HFFc6 (cell line): ENCODE data around the gene ROPN1. TPM values are rescaled to one million over a fixed set of nuclear protein-coding genes. Genes with fewer than 3 reads are reported as not detected.

Experiments used
- DNase-seq: peaks from one replicate; pipeline ENCODE4 v3.0.0-alpha.2; 2018
- H3K27ac Mint-ChIP-seq: 2 replicates; pipeline ENCODE4 v1.8.0; 2020; ENCODE audit warnings: mild to moderate bottlenecking, mixed read lengths
- H3K27me3 Mint-ChIP-seq: 2 replicates; pipeline ENCODE4 v1.8.0; 2021; ENCODE audit warnings: mild to moderate bottlenecking, moderate library complexity, mixed read lengths; ENCODE audit not compliant: insufficient read depth
- H3K36me3 Mint-ChIP-seq: 2 replicates; pipeline ENCODE4 v1.8.0; 2021; ENCODE audit warnings: low read depth, mixed read lengths
- H3K4me1 Mint-ChIP-seq: 2 replicates; pipeline ENCODE4 v1.8.0; 2020; ENCODE audit warnings: low read depth, mixed read lengths
- H3K4me3 Mint-ChIP-seq: 2 replicates; pipeline ENCODE4 v1.8.0; 2020; ENCODE audit warnings: mild to moderate bottlenecking, moderate library complexity, mixed read lengths
- H3K9me3 Mint-ChIP-seq: 2 replicates; pipeline ENCODE4 v1.8.0; 2020; ENCODE audit warnings: mild to moderate bottlenecking, mixed read lengths
- CTCF ChIP-seq: fragments of 200-600 bp; sonication (generic); IDR thresholded peaks from 2 replicates; pipeline ENCODE4 v1.5.0; 2021; ENCODE audit warnings: antibody characterized with exemption, mild to moderate bottlenecking
- total RNA-seq, 6 experiments: library from RNA; stranded (reverse); fragmentation: NEBNext Ultra II Directional; extraction: Animal tissue kit (Norgen Biotek cat#: 25700); gene quantifications; 2 replicates in 1 of 6; 3 replicates in 5 of 6; pipeline ENCODE4 v1.2.3, GENCODE V29; 2021

ROPN1 gene
- total RNA-seq, 6 experiments from 2014 or later: not detected

GRCh38 chr3:123949641-123950040, 42.3 kb downstream of the ROPN1 start:
- Mint-ChIP-seq H3K4me1 (peaks cover 51% of the 10 kb centered on the region), H3K36me3 (peaks cover 65% of the 10 kb centered on the region), H3K4me3 (peak overlapping the region; percentile 53), H3K27ac (peak overlapping the region; percentile 72), H3K9me3 (no peaks in the 10 kb centered on the region), H3K27me3 (no peaks in the 10 kb centered on the region; the same call in 1 of the 2 replicates)
- TF ChIP-seq CTCF: no peak
- peak; percentile 86 for DNase-seq

- Mint-ChIP-seq H3K36me3 (peaks cover 70% of the 10 kb centered on the region), H3K4me1 (peaks cover 57% of the 10 kb centered on the region), H3K9me3 (no peaks in the 10 kb centered on the region), H3K4me3 (no peak overlapping the region; the same call in 1 of the 2 replicates), H3K27me3 (no peaks in the 10 kb centered on the region; the same call in 1 of the 2 replicates), H3K27ac (0 out of 2 replicates have a peak overlapping the region, but pooled peaks have one; percentile 72)
- TF ChIP-seq CTCF: no peak
- no peak for DNase-seq
Observed at GRCh38 chr3:123948449-123948848, 43.5 kb downstream of the ROPN1 start.

GRCh38 chr3:123947482-123947881, 44.4 kb downstream of the ROPN1 start:
- Mint-ChIP-seq H3K4me1 (peaks cover 56% of the 10 kb centered on the region), H3K9me3 (no peaks in the 10 kb centered on the region), H3K4me3 (no peak overlapping the region), H3K27me3 (no peaks in the 10 kb centered on the region; the same call in 1 of the 2 replicates), H3K27ac (no peak overlapping the region), H3K36me3 (peaks cover 65% of the 10 kb centered on the region)
- no peak for TF ChIP-seq CTCF
- no peak for DNase-seq

- Mint-ChIP-seq H3K4me3 (no peak overlapping the region), H3K27me3 (no peaks in the 10 kb centered on the region), H3K4me1 (peaks cover 26% of the 10 kb centered on the region), H3K36me3 (peaks cover 40% of the 10 kb centered on the region), H3K27ac (no peak overlapping the region), H3K9me3 (no peaks in the 10 kb centered on the region)
- TF ChIP-seq CTCF: 0 out of 2 replicates have a peak, but pooled peaks have one; percentile 4
- DNase-seq: no peak
Observed at GRCh38 chr3:123941542-123941941, 50.4 kb downstream of the ROPN1 start.

- peak overlapping the region; percentile 0; the same call in 1 of the 2 replicates for H3K27ac Mint-ChIP-seq
- H3K4me1 Mint-ChIP-seq: peaks cover 30% of the 10 kb centered on the region
- no peak overlapping the region for H3K4me3 Mint-ChIP-seq
- peak; percentile 72 for TF ChIP-seq CTCF
- H3K9me3 Mint-ChIP-seq: no peaks in the 10 kb centered on the region
- peak; percentile 16 for DNase-seq
- H3K36me3 Mint-ChIP-seq: peaks cover 36% of the 10 kb centered on the region
- H3K27me3 Mint-ChIP-seq: no peaks in the 10 kb centered on the region
Observed at GRCh38 chr3:123941121-123941520, 50.8 kb downstream of the ROPN1 start.

GRCh38 chr3:123939706-123940105, 52.2 kb downstream of the ROPN1 start:
- no peak for DNase-seq
- no peaks in the 10 kb centered on the region for H3K9me3 Mint-ChIP-seq
- no peak for TF ChIP-seq CTCF
- H3K36me3 Mint-ChIP-seq: peaks cover 43% of the 10 kb centered on the region
- H3K27ac Mint-ChIP-seq: no peak overlapping the region
- peaks cover 37% of the 10 kb centered on the region for H3K4me1 Mint-ChIP-seq
- no peaks in the 10 kb centered on the region for H3K27me3 Mint-ChIP-seq
- no peak overlapping the region for H3K4me3 Mint-ChIP-seq
